ENCODE data around the gene CBLB. TPM values are rescaled to one million over a fixed set of nuclear protein-coding genes. Genes with fewer than 3 reads are reported as not detected.

The CBLB gene
- total RNA-seq, 2 donors from 2014 or later = 81.3 to 91.1 TPM

- DNase-seq (no peak), ATAC-seq (no peak)
- Mint-ChIP-seq H3K4me1 (peaks cover 7% of the 10 kb centered on the region), H3K4me3 (no peak overlapping the region), H3K36me3 (ENCODE audit: low read depth) (peaks cover 5% of the 10 kb centered on the region), H3K27me3 (no peaks in the 10 kb centered on the region), H3K27ac (no peak overlapping the region)
- no peaks in the 10 kb centered on the region for H3K9me3 ChIP-seq (ENCODE audit: control insufficient read depth, low read length, poor library complexity, severe bottlenecking)
These were observed 20.1 kb upstream of the CBLB start for GRCh38 chr3:105888621-105889579.

GRCh38 chr3:105885256-105885655 lies 16.4 kb upstream of the CBLB start:
- peaks cover 9% of the 10 kb centered on the region for H3K36me3 Mint-ChIP-seq (ENCODE audit: low read depth)
- H3K27me3 Mint-ChIP-seq = no peaks in the 10 kb centered on the region
- no peak overlapping the region for H3K27ac Mint-ChIP-seq
- H3K9me3 ChIP-seq (ENCODE audit: control insufficient read depth, low read length, poor library complexity, severe bottlenecking) = no peaks in the 10 kb centered on the region
- H3K4me1 Mint-ChIP-seq = peaks cover 14% of the 10 kb centered on the region
- ATAC-seq (no peak), DNase-seq (no peak)
- H3K4me3 Mint-ChIP-seq = no peak overlapping the region

- Mint-ChIP-seq H3K36me3 (ENCODE audit: low read depth) (peaks cover 9% of the 10 kb centered on the region), H3K4me1 (peaks cover 14% of the 10 kb centered on the region), H3K27ac (peak overlapping the region; percentile 17), H3K4me3 (peak overlapping the region; percentile 85), H3K27me3 (no peaks in the 10 kb centered on the region)
- no peak for ATAC-seq
- no peak for DNase-seq
- no peaks in the 10 kb centered on the region for H3K9me3 ChIP-seq (ENCODE audit: control insufficient read depth, low read length, poor library complexity, severe bottlenecking)
These were observed 15.1 kb upstream of the CBLB start for GRCh38 chr3:105883798-105884377.

- peaks cover 30% of the 10 kb centered on the region for H3K4me1 Mint-ChIP-seq
- no peak for DNase-seq
- no peak overlapping the region for H3K4me3 Mint-ChIP-seq
- H3K27me3 Mint-ChIP-seq = no peaks in the 10 kb centered on the region
- H3K9me3 ChIP-seq (ENCODE audit: control insufficient read depth, low read length, poor library complexity, severe bottlenecking) = no peaks in the 10 kb centered on the region
- peaks cover 5% of the 10 kb centered on the region for H3K36me3 Mint-ChIP-seq (ENCODE audit: low read depth)
- no peak for ATAC-seq
- no peak overlapping the region for H3K27ac Mint-ChIP-seq
These were observed 12.0 kb upstream of the CBLB start for GRCh38 chr3:105880681-105881290.

GRCh38 chr3:105878061-105878460 lies 9.2 kb upstream of the CBLB start:
- ATAC-seq (no peak), DNase-seq (no peak)
- H3K27me3 Mint-ChIP-seq = no peaks in the 10 kb centered on the region
- H3K9me3 ChIP-seq (ENCODE audit: control insufficient read depth, low read length, poor library complexity, severe bottlenecking) = no peaks in the 10 kb centered on the region
- H3K4me1 Mint-ChIP-seq = peaks cover 22% of the 10 kb centered on the region
- H3K4me3 Mint-ChIP-seq = peak overlapping the region; percentile 5
- no peak overlapping the region for H3K27ac Mint-ChIP-seq
- H3K36me3 Mint-ChIP-seq (ENCODE audit: low read depth) = no peaks in the 10 kb centered on the region

- H3K27me3 Mint-ChIP-seq = no peaks in the 10 kb centered on the region
- no peaks in the 10 kb centered on the region for H3K9me3 ChIP-seq (ENCODE audit: control insufficient read depth, low read length, poor library complexity, severe bottlenecking)
- DNase-seq = no peak
- peak overlapping the region; percentile 88 for H3K27ac Mint-ChIP-seq
- ATAC-seq = peak; percentile 36
- H3K4me3 Mint-ChIP-seq = peak overlapping the region; percentile 39
- H3K4me1 Mint-ChIP-seq = peaks cover 17% of the 10 kb centered on the region
- H3K36me3 Mint-ChIP-seq (ENCODE audit: low read depth) = no peaks in the 10 kb centered on the region
These were observed 8.6 kb upstream of the CBLB start for GRCh38 chr3:105877336-105877910.

- ATAC-seq (peak; percentile 64), DNase-seq (no peak)
- H3K27ac Mint-ChIP-seq = peak overlapping the region; percentile 88
- H3K27me3 Mint-ChIP-seq = no peaks in the 10 kb centered on the region
- H3K4me3 Mint-ChIP-seq = peak overlapping the region; percentile 39
- H3K9me3 ChIP-seq (ENCODE audit: control insufficient read depth, low read length, poor library complexity, severe bottlenecking) = no peaks in the 10 kb centered on the region
- H3K36me3 Mint-ChIP-seq (ENCODE audit: low read depth) = no peaks in the 10 kb centered on the region
- H3K4me1 Mint-ChIP-seq = peaks cover 16% of the 10 kb centered on the region
These were observed 8.0 kb upstream of the CBLB start for GRCh38 chr3:105876780-105877327.

GRCh38 chr3:105869861-105870755 lies 1.3 kb upstream of the CBLB start:
- DNase-seq (no peak), ATAC-seq (no peak)
- Mint-ChIP-seq H3K36me3 (ENCODE audit: low read depth) (peaks cover 6% of the 10 kb centered on the region), H3K4me1 (peaks cover 32% of the 10 kb centered on the region), H3K27ac (peak overlapping the region; percentile 98), H3K27me3 (no peaks in the 10 kb centered on the region), H3K4me3 (peak overlapping the region; percentile 100)
- H3K9me3 ChIP-seq (ENCODE audit: control insufficient read depth, low read length, poor library complexity, severe bottlenecking) = no peaks in the 10 kb centered on the region

GRCh38 chr3:105869531-105869833 lies 670 bp upstream of the CBLB start:
- H3K4me1 Mint-ChIP-seq = peaks cover 38% of the 10 kb centered on the region
- H3K36me3 Mint-ChIP-seq (ENCODE audit: low read depth) = peaks cover 10% of the 10 kb centered on the region
- H3K9me3 ChIP-seq (ENCODE audit: control insufficient read depth, low read length, poor library complexity, severe bottlenecking) = no peaks in the 10 kb centered on the region
- H3K27ac Mint-ChIP-seq = peak overlapping the region; percentile 98
- DNase-seq = no peak
- peak overlapping the region; percentile 100 for H3K4me3 Mint-ChIP-seq
- no peak for ATAC-seq
- H3K27me3 Mint-ChIP-seq = no peaks in the 10 kb centered on the region

GRCh38 chr3:105868431-105868741 lies 426 bp downstream of the CBLB start:
- H3K4me1 Mint-ChIP-seq = peaks cover 42% of the 10 kb centered on the region

GRCh38 chr3:105867712-105868430 lies 941 bp downstream of the CBLB start:
- Mint-ChIP-seq H3K36me3 (ENCODE audit: low read depth) (peaks cover 11% of the 10 kb centered on the region), H3K27me3 (no peaks in the 10 kb centered on the region), H3K4me3 (peak overlapping the region; percentile 100), H3K4me1 (peaks cover 42% of the 10 kb centered on the region), H3K27ac (peak overlapping the region; percentile 98)
- ATAC-seq (no peak), DNase-seq (no peak)
- H3K9me3 ChIP-seq (ENCODE audit: control insufficient read depth, low read length, poor library complexity, severe bottlenecking) = no peaks in the 10 kb centered on the region

More at GRCh38 chr3:105868431-105868741, 426 bp downstream of the CBLB start:
- no peaks in the 10 kb centered on the region for H3K9me3 ChIP-seq (ENCODE audit: control insufficient read depth, low read length, poor library complexity, severe bottlenecking)
- ATAC-seq (peak; percentile 0), DNase-seq (peak in 1 of 3 donors; percentile 8)
- no peaks in the 10 kb centered on the region for H3K27me3 Mint-ChIP-seq
- H3K36me3 Mint-ChIP-seq (ENCODE audit: low read depth) = peaks cover 11% of the 10 kb centered on the region
- H3K4me3 Mint-ChIP-seq = peak overlapping the region; percentile 100
- H3K27ac Mint-ChIP-seq = peak overlapping the region; percentile 98
